BLaER1 (cell line): ENCODE data around the gene CDV3.

Experiments used
- H3K27ac ChIP-seq: shearing (Covaris generic); formaldehyde crosslinking; 2 replicates; pipeline ENCODE4 v1.8.1; 2022
- H3K27me3 ChIP-seq: shearing (Covaris generic); formaldehyde crosslinking; 2 replicates; pipeline ENCODE4 v1.8.1; 2022
- H3K36me3 ChIP-seq: shearing (Covaris generic); formaldehyde crosslinking; 2 replicates; pipeline ENCODE4 v1.8.1; 2022
- H3K4me1 ChIP-seq: shearing (Covaris generic); formaldehyde crosslinking; 2 replicates; pipeline ENCODE4 v1.8.1; 2022
- H3K4me2 ChIP-seq: shearing (Covaris generic); formaldehyde crosslinking; 2 replicates; pipeline ENCODE4 v1.8.1; 2022
- H3K4me3 ChIP-seq: shearing (Covaris generic); formaldehyde crosslinking; 2 replicates; pipeline ENCODE4 v1.8.1; 2022
- H3K9ac ChIP-seq: shearing (Covaris generic); formaldehyde crosslinking; 2 replicates; pipeline ENCODE4 v1.8.1; 2022
- H3K9me3 ChIP-seq: shearing (Covaris generic); formaldehyde crosslinking; 2 replicates; pipeline ENCODE4 v1.8.1; 2022
- H4K20me1 ChIP-seq: shearing (Covaris generic); formaldehyde crosslinking; 2 replicates; pipeline ENCODE4 v1.8.1; 2022
- Cebpa-rat ChIP-seq: shearing (Covaris generic); IDR thresholded peaks from 2 replicates; pipeline ENCODE4 v1.8.1; 2022

Gene CDV3

DNA sequence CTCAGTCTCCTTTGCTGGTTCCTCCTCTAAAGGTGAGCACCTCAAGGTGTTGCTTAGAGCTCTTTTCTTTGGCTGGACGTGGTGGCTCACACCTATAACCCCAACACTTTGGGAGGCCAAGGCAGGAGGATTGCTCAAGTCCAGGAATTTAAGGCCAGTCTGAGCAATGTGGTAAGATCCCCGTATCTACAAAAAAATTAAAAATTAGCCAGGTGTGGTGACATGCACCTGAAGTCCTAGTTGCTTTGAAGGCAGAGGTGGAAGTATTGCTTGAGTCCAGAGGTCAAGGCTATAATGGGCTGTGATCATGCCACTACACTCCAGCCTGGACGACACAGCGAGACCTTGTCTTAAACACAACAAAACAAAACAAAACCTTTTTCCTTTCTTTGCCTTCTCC lies 60.0 kb downstream of the CDV3 start:
- Histone ChIP-seq H3K9ac (no peak overlapping the region), H3K36me3 (peaks cover 100% of the 10 kb centered on the region), H3K9me3 (no peaks in the 10 kb centered on the region), H3K4me3 (no peak overlapping the region), H4K20me1 (peaks cover 48% of the 10 kb centered on the region), H3K27ac (no peak overlapping the region), H3K27me3 (no peaks in the 10 kb centered on the region), H3K4me1 (no peaks in the 10 kb centered on the region), H3K4me2 (no peak overlapping the region)
- no peak for TF ChIP-seq Cebpa-rat
